Measurements from ENCODE around the gene WAS.
"Not testable (repeated sequence)": the region's sequence is repeated elsewhere in the genome, so short reads cannot be mapped to it uniquely, and the experiment has no call there.

The WAS gene

GRCh38 chrX:48683411-48683982, at the start of gene WAS:
Gene WAS, plus strand, starts transcription at chrX:48683799. Its CDS starts 55 bp downstream, at chrX:48683854.
- DNase-seq (ENCODE audit: low spot score) = peak; percentile 77

DNA sequence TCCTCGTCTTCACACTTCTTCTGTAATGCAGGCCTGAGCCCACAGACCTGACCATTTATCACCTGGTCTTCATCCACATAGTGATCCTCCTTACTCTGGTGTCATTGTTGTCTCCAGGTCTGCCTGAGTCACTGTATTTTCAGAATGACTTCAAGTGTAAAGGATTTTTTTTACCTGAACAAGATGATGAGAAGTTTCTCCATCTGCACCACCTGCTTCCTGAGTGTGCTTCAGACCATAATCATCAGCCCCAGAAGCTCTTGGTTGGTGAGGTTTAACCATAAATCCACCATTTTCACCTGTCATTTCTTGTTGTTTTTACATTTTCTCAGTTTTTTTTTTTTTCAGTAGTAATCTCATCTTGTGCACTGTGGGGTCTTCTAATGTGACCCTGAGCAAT, 47.3 kb upstream of the WAS start:
- no peak for DNase-seq (ENCODE audit: low spot score)

DNA sequence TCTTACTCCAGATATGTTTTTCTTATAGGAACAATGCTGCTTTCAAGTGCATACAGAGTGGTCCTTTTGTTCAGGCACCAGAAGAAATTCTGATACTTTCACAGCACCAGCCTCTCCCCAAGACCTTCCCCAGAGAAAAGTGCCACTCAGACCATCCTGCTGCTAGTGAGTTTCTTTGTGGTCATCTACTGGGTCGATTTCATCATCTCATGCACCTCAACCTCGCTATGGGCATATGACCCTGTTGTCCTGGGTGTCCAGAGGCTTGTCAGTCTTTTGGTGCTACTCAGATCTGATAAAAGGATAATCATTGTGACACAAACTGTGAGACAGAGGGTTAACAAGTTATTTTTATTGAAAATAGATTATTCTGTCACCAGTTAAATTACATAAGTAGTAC, 46.8 kb upstream of the WAS start:
- DNase-seq (ENCODE audit: low spot score) = no peak

GRCh38 chrX:48645669-48646068, 37.9 kb upstream of the WAS start:
- no peak for DNase-seq (ENCODE audit: low spot score)

GRCh38 chrX:48648336-48648751, 35.3 kb upstream of the WAS start:
- DNase-seq (ENCODE audit: low spot score) = peak; percentile 52

DNA sequence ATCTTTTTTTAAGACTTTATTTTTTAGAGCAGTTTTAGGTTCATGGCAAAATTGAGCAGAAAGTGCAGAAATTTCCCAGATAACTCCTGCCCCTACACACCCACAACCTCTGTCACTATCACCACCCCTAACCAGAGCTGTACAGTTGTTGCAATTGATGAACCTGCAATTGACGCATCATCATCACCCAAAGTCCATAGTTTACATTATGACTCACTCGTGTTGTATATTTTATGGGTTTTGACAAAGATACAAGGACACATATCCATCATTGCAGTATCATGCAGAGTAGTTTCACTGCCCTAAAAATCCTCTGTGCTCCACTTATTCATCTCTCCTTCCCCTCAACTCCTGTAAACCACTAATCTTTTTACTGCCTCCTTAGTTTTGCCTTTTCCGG, 34.5 kb upstream of the WAS start:
- DNase-seq (ENCODE audit: low spot score) = no peak

DNA sequence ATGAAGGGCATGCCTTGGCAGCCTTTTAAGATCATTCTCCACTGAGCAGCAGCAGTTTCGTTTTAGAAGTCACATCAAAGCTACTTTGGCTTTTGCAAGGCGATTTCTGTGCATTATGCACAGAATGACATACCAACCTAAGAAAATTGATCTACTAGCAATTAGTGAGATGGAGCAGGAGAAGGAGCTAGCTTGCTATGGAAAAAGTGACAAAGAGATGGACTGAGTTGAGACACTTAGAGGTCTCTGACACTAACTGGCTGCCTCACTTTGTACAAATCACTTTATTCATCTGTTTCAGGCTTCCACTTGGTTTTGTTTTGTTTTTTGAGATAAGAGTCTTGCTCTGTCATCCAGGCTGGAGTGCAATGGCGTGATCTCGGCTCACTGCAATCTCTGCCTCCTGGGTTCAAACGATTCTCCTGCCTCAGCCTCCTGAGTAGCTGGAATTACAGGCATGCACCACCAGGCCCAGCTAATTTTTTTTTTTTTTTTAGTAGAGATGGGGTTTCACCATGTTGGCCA, 31.5 kb upstream of the WAS start:
- not testable (repeated sequence) for DNase-seq (ENCODE audit: low spot score)

GRCh38 chrX:48654746-48655145, 28.9 kb upstream of the WAS start:
- not testable (repeated sequence) for DNase-seq (ENCODE audit: low spot score)

GRCh38 chrX:48659686-48660085, 23.9 kb upstream of the WAS start:
- not testable (repeated sequence) for DNase-seq (ENCODE audit: low spot score)

DNA sequence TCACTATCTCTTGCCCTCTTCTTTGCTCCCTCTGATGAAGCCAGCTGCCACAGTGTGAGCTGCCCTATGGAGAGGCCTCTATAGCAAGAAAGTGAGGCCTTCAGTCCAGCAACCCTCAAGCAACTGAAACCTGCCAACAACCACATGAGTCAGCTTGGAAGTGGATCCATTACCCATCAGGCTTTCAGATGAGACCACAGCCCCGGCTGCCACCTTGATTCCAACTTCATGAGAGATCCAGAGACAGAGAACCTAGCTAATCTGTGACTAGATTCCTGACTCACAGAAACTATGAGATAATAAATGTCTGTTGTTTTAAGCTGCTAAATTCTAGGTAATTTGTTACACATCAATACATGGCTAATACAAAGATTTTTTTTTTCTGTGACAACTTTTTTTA, 20.4 kb upstream of the WAS start:
- no peak for DNase-seq (ENCODE audit: low spot score)

GRCh38 chrX:48664156-48664555, 19.4 kb upstream of the WAS start:
- no peak for DNase-seq (ENCODE audit: low spot score)

DNA sequence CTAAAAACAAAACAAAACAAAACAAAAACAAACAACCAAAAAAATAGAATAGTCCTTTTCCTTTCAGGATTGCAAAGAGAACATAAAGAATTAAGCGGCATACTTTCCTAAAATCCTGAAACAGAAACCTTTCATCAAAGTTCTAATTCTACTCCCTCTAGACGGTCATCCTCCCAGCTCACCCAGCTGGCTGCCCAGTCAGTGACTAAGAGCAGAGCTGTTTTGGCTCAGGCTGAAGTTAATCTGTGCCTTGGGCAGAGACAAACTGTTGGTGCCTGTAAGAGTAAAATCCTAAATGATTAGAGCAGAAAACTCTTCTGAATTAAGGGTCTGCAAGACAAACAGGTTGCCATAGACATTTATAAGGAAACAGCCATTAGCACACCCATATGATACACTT, 17.6 kb upstream of the WAS start:
- no peak for DNase-seq (ENCODE audit: low spot score)

GRCh38 chrX:48666649-48667048, 16.9 kb upstream of the WAS start:
- no peak for DNase-seq (ENCODE audit: low spot score)

- no peak for DNase-seq (ENCODE audit: low spot score)
These were observed 16.1 kb upstream of the WAS start for GRCh38 chrX:48667509-48667908.

DNA sequence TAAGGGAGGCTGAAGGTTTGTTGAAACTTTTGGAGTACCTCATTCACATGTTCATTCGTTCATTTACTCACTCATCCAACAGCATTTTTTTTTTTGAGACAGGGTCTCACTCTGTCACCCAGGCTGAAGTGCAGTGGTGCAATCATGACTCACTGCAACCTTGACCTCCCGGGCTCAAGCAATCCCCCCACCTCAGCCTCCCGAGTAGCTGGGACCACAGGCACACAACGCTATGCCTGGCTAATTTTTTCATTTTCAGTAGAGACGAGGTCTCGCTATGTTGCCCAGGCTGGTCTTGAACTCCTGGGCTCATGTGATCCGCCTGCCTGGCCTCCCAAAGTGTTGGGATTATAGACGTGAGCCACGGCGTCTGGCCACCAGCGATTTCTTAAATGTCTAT, 15.4 kb upstream of the WAS start:
- DNase-seq (ENCODE audit: low spot score) = not testable (repeated sequence)

- peak; percentile 90 for DNase-seq (ENCODE audit: low spot score)
These were observed 7.3 kb upstream of the WAS start for GRCh38 chrX:48676106-48676892.

- peak; percentile 38 for DNase-seq (ENCODE audit: low spot score)
These were observed 6.7 kb upstream of the WAS start for GRCh38 chrX:48676893-48677270.

GRCh38 chrX:48677516-48677915, 6.1 kb upstream of the WAS start:
- no peak for DNase-seq (ENCODE audit: low spot score)

- DNase-seq (ENCODE audit: low spot score) = peak; percentile 67
These were observed 3.1 kb upstream of the WAS start for GRCh38 chrX:48680467-48680866.

DNA sequence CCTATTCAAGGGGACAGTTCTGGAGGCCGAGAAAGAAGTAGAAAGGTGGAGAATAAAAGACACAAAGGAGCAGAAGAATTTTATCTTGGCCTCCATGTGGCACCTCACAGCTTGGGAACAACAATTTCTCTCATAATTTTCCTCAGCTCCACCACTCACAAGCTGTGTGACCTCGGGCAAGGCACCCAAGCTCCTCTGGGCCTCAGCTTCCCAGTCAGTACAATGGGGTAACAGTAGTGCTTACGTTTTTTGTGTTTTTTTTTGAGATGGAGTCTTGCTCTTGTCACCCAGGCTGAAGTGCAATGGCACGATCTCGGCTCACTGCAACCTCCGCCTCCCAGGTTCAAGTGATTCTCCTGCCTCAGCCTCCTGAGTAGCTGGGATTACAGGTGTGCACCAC, 2.7 kb upstream of the WAS start:
- DNase-seq (ENCODE audit: low spot score) = not testable (repeated sequence)

GRCh38 chrX:48681539-48682183, 1.9 kb upstream of the WAS start:
- no peak for DNase-seq (ENCODE audit: low spot score)

- not testable (repeated sequence) for DNase-seq (ENCODE audit: low spot score)
These were observed 804 bp upstream of the WAS start for GRCh38 chrX:48682795-48683194.

DNA sequence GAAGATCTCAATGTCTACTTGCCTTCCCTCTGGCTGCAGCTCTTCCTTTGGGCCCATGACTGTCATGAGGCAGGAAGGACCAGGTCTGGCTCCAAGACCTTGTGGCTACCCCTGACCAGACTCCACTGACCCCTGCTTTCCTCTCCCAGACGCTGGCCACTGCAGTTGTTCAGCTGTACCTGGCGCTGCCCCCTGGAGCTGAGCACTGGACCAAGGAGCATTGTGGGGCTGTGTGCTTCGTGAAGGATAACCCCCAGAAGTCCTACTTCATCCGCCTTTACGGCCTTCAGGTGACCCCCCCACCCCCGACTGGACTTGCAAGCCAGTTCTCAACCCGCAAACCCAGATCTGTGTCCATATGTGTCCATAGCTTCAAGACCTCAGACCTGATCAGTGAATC, 535 bp downstream of the WAS start:
- DNase-seq (ENCODE audit: low spot score) = no peak

Measured in NAMALWA (cell line).